ENCODE measurements around the gene SLC25A29.

SLC25A29 gene

DNA sequence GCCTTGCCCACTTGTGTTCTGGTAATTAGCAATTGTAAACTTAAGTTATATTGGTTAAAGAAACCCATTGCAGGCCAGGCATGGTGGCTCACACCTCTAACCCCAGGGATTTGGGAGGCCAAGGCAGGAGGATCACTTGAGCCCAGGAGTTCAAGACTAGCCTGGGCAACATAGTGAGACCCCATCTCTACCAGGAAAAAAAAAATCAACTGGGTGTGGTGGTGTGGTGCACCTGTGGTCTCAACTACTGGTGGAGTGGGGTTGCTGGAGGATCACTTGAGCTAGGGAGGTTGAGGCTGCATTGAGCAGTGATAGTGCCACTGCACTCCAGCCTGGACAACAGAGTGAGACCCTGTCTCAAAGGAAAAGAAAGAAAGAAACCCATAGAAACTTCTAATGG is 53.6 kb downstream of the SLC25A29 start:
- H3K4me1 ChIP-seq (ENCODE audit: insufficient read depth, poor library complexity, severe bottlenecking) = no peaks in the 10 kb centered on the region
- H3K4me3 ChIP-seq (ENCODE audit: severe bottlenecking) = no peak overlapping the region
- no peaks in the 10 kb centered on the region for H3K27me3 ChIP-seq (ENCODE audit: insufficient read depth, poor library complexity, severe bottlenecking)
- no peak overlapping the region for H3K27ac ChIP-seq (ENCODE audit: poor library complexity, severe bottlenecking)
- H3K36me3 ChIP-seq (ENCODE audit: low read depth) = peaks cover 19% of the 10 kb centered on the region
- DNase-seq (ENCODE audit: low spot score) (no peak), ATAC-seq (ENCODE audit: low read depth) (no peak)
- no peaks in the 10 kb centered on the region for H3K9me3 ChIP-seq (ENCODE audit: severe bottlenecking)
- TF ChIP-seq, protein P1, sequence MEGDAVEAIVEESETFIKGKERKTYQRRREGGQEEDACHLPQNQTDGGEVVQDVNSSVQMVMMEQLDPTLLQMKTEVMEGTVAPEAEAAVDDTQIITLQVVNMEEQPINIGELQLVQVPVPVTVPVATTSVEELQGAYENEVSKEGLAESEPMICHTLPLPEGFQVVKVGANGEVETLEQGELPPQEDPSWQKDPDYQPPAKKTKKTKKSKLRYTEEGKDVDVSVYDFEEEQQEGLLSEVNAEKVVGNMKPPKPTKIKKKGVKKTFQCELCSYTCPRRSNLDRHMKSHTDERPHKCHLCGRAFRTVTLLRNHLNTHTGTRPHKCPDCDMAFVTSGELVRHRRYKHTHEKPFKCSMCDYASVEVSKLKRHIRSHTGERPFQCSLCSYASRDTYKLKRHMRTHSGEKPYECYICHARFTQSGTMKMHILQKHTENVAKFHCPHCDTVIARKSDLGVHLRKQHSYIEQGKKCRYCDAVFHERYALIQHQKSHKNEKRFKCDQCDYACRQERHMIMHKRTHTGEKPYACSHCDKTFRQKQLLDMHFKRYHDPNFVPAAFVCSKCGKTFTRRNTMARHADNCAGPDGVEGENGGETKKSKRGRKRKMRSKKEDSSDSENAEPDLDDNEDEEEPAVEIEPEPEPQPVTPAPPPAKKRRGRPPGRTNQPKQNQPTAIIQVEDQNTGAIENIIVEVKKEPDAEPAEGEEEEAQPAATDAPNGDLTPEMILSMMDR (IDR thresholded peaks at IDR 0.05; ENCODE audit: poor library complexity, severe bottlenecking) = no peak

GRCh38 chr14:100250732-100251465 is 55.3 kb downstream of the SLC25A29 start:
- H3K4me3 ChIP-seq (ENCODE audit: severe bottlenecking) = no peak overlapping the region
- no peak for ATAC-seq (ENCODE audit: low read depth)
- H3K4me1 ChIP-seq (ENCODE audit: insufficient read depth, poor library complexity, severe bottlenecking) = peaks cover 3% of the 10 kb centered on the region
- no peak for DNase-seq (ENCODE audit: low spot score)
- no peak overlapping the region for H3K27ac ChIP-seq (ENCODE audit: poor library complexity, severe bottlenecking)
- H3K27me3 ChIP-seq (ENCODE audit: insufficient read depth, poor library complexity, severe bottlenecking) = no peaks in the 10 kb centered on the region
- H3K36me3 ChIP-seq (ENCODE audit: low read depth) = peaks cover 21% of the 10 kb centered on the region
- TF ChIP-seq, protein P1 (IDR thresholded peaks at IDR 0.05; ENCODE audit: poor library complexity, severe bottlenecking) = no peak
- no peaks in the 10 kb centered on the region for H3K9me3 ChIP-seq (ENCODE audit: severe bottlenecking)

DNA sequence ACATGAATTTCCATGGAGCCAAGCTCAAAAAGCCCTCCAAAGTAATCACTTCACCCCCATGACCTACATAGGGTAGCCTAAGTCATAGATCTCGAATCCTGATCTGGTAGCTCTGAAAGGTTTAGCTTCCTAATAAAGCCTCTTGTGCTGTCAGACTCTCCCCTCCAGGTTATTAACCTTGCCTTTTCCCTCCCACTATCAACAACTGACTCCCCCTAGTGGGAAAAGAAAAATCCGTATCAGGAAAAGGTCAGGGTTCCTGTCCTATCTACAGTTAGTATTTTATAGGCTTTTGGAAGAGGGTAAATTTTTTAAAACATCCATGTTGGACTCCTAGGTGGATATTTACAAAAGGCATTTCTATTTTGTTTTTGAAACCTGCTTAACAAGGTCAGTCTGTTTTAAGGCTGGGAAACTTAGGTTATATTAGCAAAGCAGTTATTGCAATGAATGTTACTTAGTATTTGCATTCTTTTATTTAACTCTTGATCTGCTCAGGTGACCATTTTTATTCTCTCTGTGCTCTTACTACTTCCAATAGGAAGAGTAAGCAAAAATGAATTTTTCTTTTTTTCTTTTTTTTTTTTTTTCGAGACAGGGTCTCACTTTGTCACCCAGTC is 59.3 kb downstream of the SLC25A29 start:
- H3K27ac ChIP-seq (ENCODE audit: poor library complexity, severe bottlenecking) = no peak overlapping the region
- DNase-seq (ENCODE audit: low spot score) = no peak
- ATAC-seq (ENCODE audit: low read depth) = peak; percentile 89
- no peak overlapping the region for H3K4me3 ChIP-seq (ENCODE audit: severe bottlenecking)
- peaks cover 39% of the 10 kb centered on the region for H3K36me3 ChIP-seq (ENCODE audit: low read depth)
- TF ChIP-seq, protein P1 (IDR thresholded peaks at IDR 0.05; ENCODE audit: poor library complexity, severe bottlenecking) = peak; percentile 95
- no peaks in the 10 kb centered on the region for H3K9me3 ChIP-seq (ENCODE audit: severe bottlenecking)
- H3K27me3 ChIP-seq (ENCODE audit: insufficient read depth, poor library complexity, severe bottlenecking) = no peaks in the 10 kb centered on the region
- peaks cover 26% of the 10 kb centered on the region for H3K4me1 ChIP-seq (ENCODE audit: insufficient read depth, poor library complexity, severe bottlenecking)

DNA sequence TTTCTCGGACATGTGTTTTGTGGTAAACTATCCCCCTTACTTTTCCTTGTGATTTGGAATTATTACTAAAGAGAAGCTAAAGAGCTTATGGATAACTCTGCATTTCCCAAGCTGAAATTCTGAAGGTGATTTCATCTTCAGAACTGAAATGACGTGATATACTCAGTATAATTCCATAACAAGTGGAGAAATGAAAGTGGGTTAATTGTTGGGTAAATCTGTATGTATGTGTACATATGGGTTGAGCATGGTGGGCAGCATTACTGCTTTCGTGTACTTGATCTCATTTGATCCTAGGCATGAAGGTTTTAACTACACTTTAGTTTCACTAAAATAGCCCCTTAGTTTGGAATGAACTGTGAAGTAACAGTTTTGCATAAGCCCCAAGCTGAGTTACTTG is 63.2 kb downstream of the SLC25A29 start:
- DNase-seq (ENCODE audit: low spot score) (no peak), ATAC-seq (ENCODE audit: low read depth) (no peak)
- Histone ChIP-seq H3K27me3 (ENCODE audit: insufficient read depth, poor library complexity, severe bottlenecking) (no peaks in the 10 kb centered on the region), H3K4me3 (ENCODE audit: severe bottlenecking) (no peak overlapping the region), H3K4me1 (ENCODE audit: insufficient read depth, poor library complexity, severe bottlenecking) (peaks cover 34% of the 10 kb centered on the region), H3K27ac (ENCODE audit: poor library complexity, severe bottlenecking) (no peak overlapping the region), H3K36me3 (ENCODE audit: low read depth) (peaks cover 46% of the 10 kb centered on the region), H3K9me3 (ENCODE audit: severe bottlenecking) (no peaks in the 10 kb centered on the region)
- TF ChIP-seq, protein P1 (IDR thresholded peaks at IDR 0.05; ENCODE audit: poor library complexity, severe bottlenecking) = no peak

- Histone ChIP-seq H3K27me3 (ENCODE audit: insufficient read depth, poor library complexity, severe bottlenecking) (no peaks in the 10 kb centered on the region), H3K36me3 (ENCODE audit: low read depth) (peaks cover 50% of the 10 kb centered on the region), H3K9me3 (ENCODE audit: severe bottlenecking) (no peaks in the 10 kb centered on the region), H3K27ac (ENCODE audit: poor library complexity, severe bottlenecking) (peak overlapping the region; percentile 94), H3K4me1 (ENCODE audit: insufficient read depth, poor library complexity, severe bottlenecking) (peaks cover 42% of the 10 kb centered on the region), H3K4me3 (ENCODE audit: severe bottlenecking) (peak overlapping the region; percentile 77)
- TF ChIP-seq, protein P1 (IDR thresholded peaks at IDR 0.05; ENCODE audit: poor library complexity, severe bottlenecking) = no peak
- ATAC-seq (ENCODE audit: low read depth) = no peak
- no peak for DNase-seq (ENCODE audit: low spot score)
Observed at GRCh38 chr14:100241279-100241678, 65.0 kb downstream of the SLC25A29 start.
